Epithelial cell of prostate (primary cell): Measurements from ENCODE around the gene SNRNP27.
"Not testable (repeated sequence)": the region's sequence is repeated elsewhere in the genome, so short reads cannot be mapped to it uniquely, and the experiment has no call there.

Experiments
- DNase-seq: peaks from one replicate; pipeline ENCODE4 v3.0.0-alpha.2; 2011; ENCODE audit warnings: low read depth, low spot score
- H3K27ac ChIP-seq: fragments of 450-650 bp; 2 replicates; pipeline ENCODE4 v1.5.1; 2017; ENCODE audit warnings: mild to moderate bottlenecking

Gene SNRNP27

GRCh38 chr2:69944756-69945155 lies 51.0 kb downstream of the SNRNP27 start:
- DNase-seq: no peak
- H3K27ac ChIP-seq: peak overlapping the region; percentile 98

- DNase-seq: peak; percentile 78
- H3K27ac ChIP-seq: peak overlapping the region; percentile 98
Observed at GRCh38 chr2:69945441-69945840, 51.7 kb downstream of the SNRNP27 start.

GRCh38 chr2:69945941-69946340 lies 52.2 kb downstream of the SNRNP27 start:
- H3K27ac ChIP-seq: peak overlapping the region; percentile 98
- no peak for DNase-seq

GRCh38 chr2:69946351-69947324 lies 52.9 kb downstream of the SNRNP27 start:
- DNase-seq: peak; percentile 41
- H3K27ac ChIP-seq: peak overlapping the region; percentile 98

- H3K27ac ChIP-seq: peak overlapping the region; percentile 98
- DNase-seq: no peak
Observed at GRCh38 chr2:69947325-69947931, 53.7 kb downstream of the SNRNP27 start.

- H3K27ac ChIP-seq: peak overlapping the region; percentile 98
- no peak for DNase-seq
Observed at GRCh38 chr2:69948032-69948962, 54.5 kb downstream of the SNRNP27 start.

GRCh38 chr2:69948963-69949645 lies 55.3 kb downstream of the SNRNP27 start:
- no peak overlapping the region for H3K27ac ChIP-seq
- DNase-seq: no peak

- DNase-seq: no peak
- H3K27ac ChIP-seq: no peak overlapping the region
Observed at GRCh38 chr2:69950241-69950640, 56.5 kb downstream of the SNRNP27 start.

- not testable (repeated sequence) for H3K27ac ChIP-seq, DNase-seq
Observed at GRCh38 chr2:69950671-69951070, 56.9 kb downstream of the SNRNP27 start.

GRCh38 chr2:69952336-69953115 lies 58.8 kb downstream of the SNRNP27 start:
- no peak for DNase-seq

GRCh38 chr2:69954084-69954483 lies 60.3 kb downstream of the SNRNP27 start:
- DNase-seq: no peak
- H3K27ac ChIP-seq: no peak overlapping the region

More at GRCh38 chr2:69952336-69953115, 58.8 kb downstream of the SNRNP27 start:
- no peak overlapping the region for H3K27ac ChIP-seq
